ENCODE measurements around the gene F2RL1. TPM values are rescaled to one million over a fixed set of nuclear protein-coding genes. Genes with fewer than 3 reads are reported as not detected.

Gene F2RL1
- total and polyA plus RNA-seq, 2 of the 13 experiments (the other 11 are each of a cell fraction or from before 2014, with no cell fraction given) = 9.9 to 23.0 TPM

- TF ChIP-seq ZNF614 (CRISPR knock-in tag; IDR thresholded peaks at IDR 0.05; ENCODE audit: borderline replicate concordance) = peak; percentile 10; the same call in 1 of the 2 replicates
- TF ChIP-seq NR2C2 (CRISPR knock-in tag; IDR thresholded peaks at IDR 0.05; ENCODE audit: borderline replicate concordance) = no peak
- no peak for TF ChIP-seq ZNF672 (CRISPR knock-in tag; IDR thresholded peaks at IDR 0.05)
- TF ChIP-seq ZBTB38 (CRISPR knock-in tag; IDR thresholded peaks at IDR 0.05) = no peak
- no peak for TF ChIP-seq MAFF (IDR thresholded peaks at IDR 0.05; ENCODE audit: low read depth, low read length)
- TF ChIP-seq ARNT (IDR thresholded peaks at IDR 0.05) = no peak
- TF ChIP-seq TBP (CRISPR knock-in tag; IDR thresholded peaks at IDR 0.05) = no peak
- no peak for TF ChIP-seq SCMH1 (CRISPR knock-in tag; IDR thresholded peaks at IDR 0.05; ENCODE audit: borderline replicate concordance)
- peak; percentile 44 for TF ChIP-seq PHF8 (CRISPR knock-in tag; IDR thresholded peaks at IDR 0.05)
- no peak for TF ChIP-seq ZNF280D (CRISPR knock-in tag; IDR thresholded peaks at IDR 0.05)
- no peak for TF ChIP-seq THAP8 (CRISPR knock-in tag; IDR thresholded peaks at IDR 0.05; ENCODE audit: borderline replicate concordance)
- TF ChIP-seq HMGXB3 (CRISPR knock-in tag; IDR thresholded peaks at IDR 0.05; ENCODE audit: borderline replicate concordance) = no peak
- TF ChIP-seq EZH2 (conservative IDR thresholded peaks at IDR 0.05; ENCODE audit: low read depth, low read length) = no peak
- 0 out of 2 replicates have a peak, but pooled peaks have one; percentile 20 for TF ChIP-seq ETV5 (CRISPR knock-in tag; IDR thresholded peaks at IDR 0.05; ENCODE audit: borderline replicate concordance)
- TF ChIP-seq NR0B2 (CRISPR knock-in tag; IDR thresholded peaks at IDR 0.05) = no peak
- no peak for TF ChIP-seq ZNF781 (CRISPR knock-in tag; IDR thresholded peaks at IDR 0.05; ENCODE audit: borderline replicate concordance, not compliant biosample characterization)
- TF ChIP-seq ZNF430 (CRISPR knock-in tag; IDR thresholded peaks at IDR 0.05) = no peak
- TF ChIP-seq TBX2 (CRISPR knock-in tag; IDR thresholded peaks at IDR 0.05; ENCODE audit: borderline replicate concordance) = no peak
- no peak for TF ChIP-seq KLF15 (CRISPR knock-in tag; IDR thresholded peaks at IDR 0.05; ENCODE audit: borderline replicate concordance)
- TF ChIP-seq ZBTB26 (CRISPR knock-in tag; IDR thresholded peaks at IDR 0.05; ENCODE audit: borderline replicate concordance) = no peak
These were observed 1.2 kb downstream of the F2RL1 start (continued) for GRCh38 chr5:76819851-76820525.

Measured in HepG2 (cell line).